GM12801 (cell line): ENCODE results near the gene GPR148.

Source experiments
- TF ChIP-seq, protein P1 (sequence below): IDR thresholded peaks from one replicate; pipeline ENCODE4 v1.5.1; 2011; ENCODE audit warnings: control low read depth; ENCODE audit not compliant: insufficient read length; ENCODE audit errors: extremely low read depth

Gene GPR148, protein sequence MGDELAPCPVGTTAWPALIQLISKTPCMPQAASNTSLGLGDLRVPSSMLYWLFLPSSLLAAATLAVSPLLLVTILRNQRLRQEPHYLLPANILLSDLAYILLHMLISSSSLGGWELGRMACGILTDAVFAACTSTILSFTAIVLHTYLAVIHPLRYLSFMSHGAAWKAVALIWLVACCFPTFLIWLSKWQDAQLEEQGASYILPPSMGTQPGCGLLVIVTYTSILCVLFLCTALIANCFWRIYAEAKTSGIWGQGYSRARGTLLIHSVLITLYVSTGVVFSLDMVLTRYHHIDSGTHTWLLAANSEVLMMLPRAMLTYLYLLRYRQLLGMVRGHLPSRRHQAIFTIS

DNA sequence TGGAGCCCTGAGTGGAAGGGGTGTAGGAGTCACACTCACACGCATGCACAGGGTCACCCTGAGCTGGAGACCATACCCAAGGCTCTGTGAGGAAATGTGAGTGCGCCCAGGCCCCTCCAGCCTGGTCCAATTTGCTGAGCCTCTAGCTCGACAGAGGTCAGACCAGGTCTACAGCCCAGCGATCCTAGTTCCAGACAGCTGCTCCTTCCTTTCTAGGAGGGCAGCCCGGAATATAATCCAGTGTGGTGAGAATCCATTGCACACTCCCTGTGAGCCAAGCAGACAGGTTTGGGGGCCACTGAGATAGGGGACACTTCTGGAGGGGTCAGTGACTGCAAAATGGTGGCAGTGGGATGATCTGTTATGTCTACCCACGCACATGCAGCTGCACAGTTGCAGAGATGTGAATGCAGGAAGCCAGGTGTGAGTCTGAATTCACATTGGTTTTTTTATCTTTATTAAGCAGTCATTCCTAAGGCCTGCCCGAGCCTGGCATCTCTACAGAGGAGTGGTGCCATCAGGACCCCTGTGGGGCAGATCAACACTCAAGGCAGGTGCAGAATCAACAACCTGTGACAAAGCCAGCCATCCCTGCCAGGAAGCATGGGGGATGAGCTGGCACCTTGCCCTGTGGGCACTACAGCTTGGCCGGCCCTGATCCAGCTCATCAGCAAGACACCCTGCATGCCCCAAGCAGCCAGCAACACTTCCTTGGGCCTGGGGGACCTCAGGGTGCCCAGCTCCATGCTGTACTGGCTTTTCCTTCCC is at the start of gene GPR148:
GPR148 (plus strand) TSS at position 522 of the 768 bp plus-strand sequence; CDS start at position 604, 82 bp downstream.
- TF ChIP-seq, protein P1, sequence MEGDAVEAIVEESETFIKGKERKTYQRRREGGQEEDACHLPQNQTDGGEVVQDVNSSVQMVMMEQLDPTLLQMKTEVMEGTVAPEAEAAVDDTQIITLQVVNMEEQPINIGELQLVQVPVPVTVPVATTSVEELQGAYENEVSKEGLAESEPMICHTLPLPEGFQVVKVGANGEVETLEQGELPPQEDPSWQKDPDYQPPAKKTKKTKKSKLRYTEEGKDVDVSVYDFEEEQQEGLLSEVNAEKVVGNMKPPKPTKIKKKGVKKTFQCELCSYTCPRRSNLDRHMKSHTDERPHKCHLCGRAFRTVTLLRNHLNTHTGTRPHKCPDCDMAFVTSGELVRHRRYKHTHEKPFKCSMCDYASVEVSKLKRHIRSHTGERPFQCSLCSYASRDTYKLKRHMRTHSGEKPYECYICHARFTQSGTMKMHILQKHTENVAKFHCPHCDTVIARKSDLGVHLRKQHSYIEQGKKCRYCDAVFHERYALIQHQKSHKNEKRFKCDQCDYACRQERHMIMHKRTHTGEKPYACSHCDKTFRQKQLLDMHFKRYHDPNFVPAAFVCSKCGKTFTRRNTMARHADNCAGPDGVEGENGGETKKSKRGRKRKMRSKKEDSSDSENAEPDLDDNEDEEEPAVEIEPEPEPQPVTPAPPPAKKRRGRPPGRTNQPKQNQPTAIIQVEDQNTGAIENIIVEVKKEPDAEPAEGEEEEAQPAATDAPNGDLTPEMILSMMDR: no peak

DNA sequence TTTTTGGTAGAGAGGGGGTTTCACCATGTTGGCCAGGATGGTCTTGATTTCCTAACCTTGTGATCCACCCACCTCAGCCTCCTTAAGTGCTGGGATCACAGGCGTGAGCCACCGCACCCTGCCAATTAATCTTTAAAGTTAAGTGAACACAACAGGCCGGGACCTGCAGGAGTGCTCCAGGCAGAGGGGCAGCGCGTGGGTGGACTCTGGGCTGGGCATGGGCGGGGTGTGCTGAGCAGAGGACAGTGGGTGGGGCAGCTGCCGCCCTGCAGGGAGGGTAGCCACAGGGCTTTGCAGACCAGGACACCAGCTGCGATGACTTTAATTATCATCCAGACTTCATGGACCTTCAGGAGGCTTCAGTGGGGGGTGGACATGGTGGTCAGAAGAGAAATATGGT is 8.8 kb upstream of the GPR148 start:
- TF ChIP-seq, protein P1: no peak

DNA sequence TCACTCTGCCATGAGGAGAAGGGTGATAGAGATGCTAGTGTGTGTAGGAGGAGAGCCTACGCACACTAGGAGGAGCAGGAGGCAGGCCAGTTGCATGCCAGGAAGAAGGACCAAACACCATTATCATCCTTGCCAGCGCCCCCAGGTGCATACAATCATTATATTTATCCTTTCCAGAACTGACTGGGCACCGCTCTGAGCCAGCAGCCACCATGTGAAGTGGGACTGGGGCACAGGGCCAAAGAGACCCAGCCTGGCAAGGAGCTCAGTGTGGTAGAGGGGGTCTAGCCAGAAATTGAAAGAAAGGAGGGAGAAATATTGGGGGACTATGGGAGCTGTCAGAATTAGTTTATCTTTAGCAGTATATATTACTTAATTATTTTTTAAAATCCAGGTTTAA is 8.3 kb upstream of the GPR148 start:
- TF ChIP-seq, protein P1: no peak

DNA sequence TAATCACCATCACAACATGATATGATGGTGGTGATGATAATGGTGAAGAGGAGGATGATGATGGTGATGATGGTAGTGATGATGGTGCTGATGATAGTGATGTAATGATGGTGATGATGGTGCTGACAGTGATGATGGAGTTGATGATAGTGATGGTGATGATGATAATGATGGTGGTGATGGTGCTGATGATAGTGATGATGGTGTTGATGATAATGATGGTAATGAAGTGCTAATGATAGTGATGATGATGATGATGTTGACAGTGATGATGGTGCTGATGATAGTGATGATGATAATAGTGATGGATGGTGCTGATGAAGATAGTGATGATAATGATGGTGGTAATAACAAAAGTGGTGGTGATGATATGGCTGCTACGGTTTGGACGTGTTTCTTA is 4.4 kb upstream of the GPR148 start:
- TF ChIP-seq, protein P1: no peak

DNA sequence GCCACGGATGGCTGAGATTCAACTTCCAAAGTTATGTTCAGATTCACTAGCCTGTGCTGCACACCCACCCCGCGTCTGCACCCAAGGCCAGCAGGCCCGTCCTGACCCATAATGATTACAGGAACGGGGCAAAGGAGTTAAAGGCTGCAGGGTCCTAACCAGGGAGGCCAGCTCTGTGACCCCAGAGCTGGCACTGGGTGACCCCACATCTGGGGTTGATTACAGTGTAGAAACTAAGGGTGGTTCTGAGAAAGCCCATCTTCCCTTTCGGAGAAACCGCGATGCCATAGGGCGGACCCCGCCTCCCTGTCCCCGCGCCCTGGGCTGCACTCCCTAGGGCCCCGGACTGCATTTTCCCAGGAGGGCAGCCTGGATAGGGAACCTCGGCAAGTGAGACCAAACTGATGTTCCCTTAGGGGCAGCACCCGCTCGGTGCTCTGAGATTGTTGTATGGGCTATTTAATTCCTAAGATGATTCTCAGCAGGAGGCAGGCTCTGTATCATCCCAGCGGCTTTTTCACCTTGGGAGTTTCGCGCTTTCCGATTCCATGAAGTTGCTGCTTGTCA is 2.2 kb upstream of the GPR148 start:
- TF ChIP-seq, protein P1: no peak

DNA sequence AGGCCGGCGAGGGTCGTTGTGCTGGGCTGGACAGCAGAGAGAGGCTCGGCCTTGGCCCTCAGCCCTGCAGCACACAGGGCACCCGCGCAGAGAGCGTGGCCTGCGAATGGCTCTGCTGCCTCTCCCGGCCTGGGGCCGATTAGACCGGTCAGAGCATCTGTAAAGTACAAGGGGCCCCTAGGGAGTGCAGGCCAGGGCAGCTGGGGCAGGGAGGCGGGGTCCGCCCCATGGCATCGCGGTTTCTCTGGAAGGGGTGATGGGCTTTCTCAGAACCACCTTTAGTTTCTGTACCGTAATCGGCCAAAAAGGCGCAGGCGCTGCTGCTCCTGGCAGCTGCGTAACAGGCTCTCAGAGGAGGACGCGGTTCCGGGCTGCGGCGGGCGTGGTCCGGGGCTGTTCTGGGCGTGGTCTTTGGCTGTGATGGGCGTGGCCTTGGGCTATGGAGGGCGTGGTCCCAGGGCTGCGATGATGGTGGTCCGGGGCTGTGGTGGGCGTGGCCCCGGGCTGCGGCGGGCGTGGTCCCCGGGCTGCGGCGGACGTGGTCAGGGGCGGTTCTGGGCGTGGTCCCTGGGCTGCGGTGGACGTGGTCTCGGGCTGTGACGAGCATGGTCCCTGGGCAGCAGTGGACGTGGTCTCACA is 1.5 kb upstream of the GPR148 start:
- TF ChIP-seq, protein P1: no peak

DNA sequence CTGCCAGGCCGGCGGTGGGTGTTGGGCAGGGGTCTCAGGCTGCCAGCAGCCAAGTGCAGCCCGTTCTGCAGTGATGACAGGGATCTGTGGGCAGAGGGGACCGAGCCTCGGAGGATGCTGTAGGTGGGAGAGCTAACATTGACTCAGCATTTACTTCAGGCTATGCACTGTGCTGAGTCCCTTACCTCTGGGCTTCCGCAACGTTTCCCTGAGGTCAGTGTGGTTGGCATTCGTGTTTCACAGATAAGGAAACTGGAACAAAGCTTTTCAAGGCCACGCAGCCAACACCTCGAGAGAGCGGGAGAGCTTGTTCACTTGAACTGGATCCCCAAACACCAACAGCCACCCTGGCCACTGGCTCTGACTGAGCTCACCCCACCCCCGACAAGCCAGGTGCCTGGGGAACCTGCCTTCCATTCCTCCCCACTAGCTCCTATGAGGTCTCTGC is 839 bp upstream of the GPR148 start:
- TF ChIP-seq, protein P1: no peak
